PFSK-1 (cell line): ENCODE data around the gene TADA1.

Source experiments
- FOXP2 ChIP-seq: optimal IDR thresholded peaks from 2 replicates; pipeline ENCODE3; 2011; ENCODE audit warnings: borderline replicate concordance, control low read depth, inconsistent platforms; ENCODE audit not compliant: insufficient read depth; ENCODE audit errors: extremely low read length, extremely low read depth
- POLR2AphosphoS5 ChIP-seq: IDR thresholded peaks from 2 replicates; pipeline ENCODE4 v1.6.1; 2012; ENCODE audit warnings: low read depth, mild to moderate bottlenecking, control low read depth, low read length, moderate library complexity
- SIN3A ChIP-seq: IDR thresholded peaks from 2 replicates; pipeline ENCODE4 v1.6.1; 2012; ENCODE audit warnings: mild to moderate bottlenecking, low read length, moderate library complexity, borderline replicate concordance; ENCODE audit not compliant: insufficient read depth
- TAF1 ChIP-seq: IDR thresholded peaks from 2 replicates; pipeline ENCODE4 v1.6.1; 2012; ENCODE audit warnings: low read length, control low read depth, borderline replicate concordance; ENCODE audit not compliant: insufficient read depth
- TF ChIP-seq, protein P1 (sequence below), 2 experiments: IDR thresholded peaks; 2 replicates each; pipeline versions ENCODE4 v1.6.1 to v1.8.0; 2011 to 2012; ENCODE audit warnings: low read depth in 2 of 2, low read length in 2 of 2, control low read depth in 1 of 2, inconsistent platforms in 1 of 2, mild to moderate bottlenecking in 1 of 2, moderate library complexity in 1 of 2; ENCODE audit not compliant: insufficient read depth in 1 of 2

TADA1 gene

DNA sequence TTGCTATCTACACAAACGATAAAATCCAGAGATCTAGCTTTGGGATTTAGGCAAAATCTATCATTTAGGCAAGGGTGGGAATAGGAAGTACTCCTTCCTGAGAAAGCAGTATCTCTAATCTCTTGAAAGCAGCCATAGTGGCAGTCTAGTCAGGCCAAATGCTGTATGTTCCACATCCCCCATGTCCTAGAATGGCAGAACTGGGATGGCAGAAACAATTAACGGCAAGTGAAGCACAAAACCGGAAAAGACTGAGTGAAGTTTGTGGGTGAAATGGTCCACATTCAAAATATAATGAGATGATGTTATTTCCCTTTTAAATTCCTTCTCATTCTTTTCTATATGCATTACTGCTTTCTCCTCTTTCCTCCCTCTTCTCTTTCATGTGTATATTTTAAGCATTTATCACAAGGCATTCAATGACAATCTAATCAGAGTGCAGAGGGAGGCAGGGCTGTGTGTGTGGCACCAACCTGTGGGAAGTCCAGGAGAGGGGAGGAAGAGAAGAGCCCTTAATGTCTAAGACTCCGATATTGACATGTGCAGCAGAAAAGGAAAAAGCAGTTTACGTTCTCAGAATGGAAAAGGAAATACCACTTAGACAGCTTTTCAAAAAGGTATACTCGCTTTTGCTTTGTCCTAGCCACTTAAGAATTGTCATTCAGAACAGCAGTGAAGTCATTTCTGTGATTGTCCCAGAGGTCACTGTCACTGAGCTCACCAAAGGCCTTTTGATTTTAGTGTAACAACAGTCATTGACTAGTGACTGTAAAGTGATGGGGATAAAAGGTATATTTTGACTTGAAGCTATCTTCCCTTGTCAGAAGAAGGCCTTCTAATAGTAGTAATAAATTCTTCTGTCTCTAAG lies 42.3 kb upstream of the TADA1 start:
- TF ChIP-seq, protein P1, sequence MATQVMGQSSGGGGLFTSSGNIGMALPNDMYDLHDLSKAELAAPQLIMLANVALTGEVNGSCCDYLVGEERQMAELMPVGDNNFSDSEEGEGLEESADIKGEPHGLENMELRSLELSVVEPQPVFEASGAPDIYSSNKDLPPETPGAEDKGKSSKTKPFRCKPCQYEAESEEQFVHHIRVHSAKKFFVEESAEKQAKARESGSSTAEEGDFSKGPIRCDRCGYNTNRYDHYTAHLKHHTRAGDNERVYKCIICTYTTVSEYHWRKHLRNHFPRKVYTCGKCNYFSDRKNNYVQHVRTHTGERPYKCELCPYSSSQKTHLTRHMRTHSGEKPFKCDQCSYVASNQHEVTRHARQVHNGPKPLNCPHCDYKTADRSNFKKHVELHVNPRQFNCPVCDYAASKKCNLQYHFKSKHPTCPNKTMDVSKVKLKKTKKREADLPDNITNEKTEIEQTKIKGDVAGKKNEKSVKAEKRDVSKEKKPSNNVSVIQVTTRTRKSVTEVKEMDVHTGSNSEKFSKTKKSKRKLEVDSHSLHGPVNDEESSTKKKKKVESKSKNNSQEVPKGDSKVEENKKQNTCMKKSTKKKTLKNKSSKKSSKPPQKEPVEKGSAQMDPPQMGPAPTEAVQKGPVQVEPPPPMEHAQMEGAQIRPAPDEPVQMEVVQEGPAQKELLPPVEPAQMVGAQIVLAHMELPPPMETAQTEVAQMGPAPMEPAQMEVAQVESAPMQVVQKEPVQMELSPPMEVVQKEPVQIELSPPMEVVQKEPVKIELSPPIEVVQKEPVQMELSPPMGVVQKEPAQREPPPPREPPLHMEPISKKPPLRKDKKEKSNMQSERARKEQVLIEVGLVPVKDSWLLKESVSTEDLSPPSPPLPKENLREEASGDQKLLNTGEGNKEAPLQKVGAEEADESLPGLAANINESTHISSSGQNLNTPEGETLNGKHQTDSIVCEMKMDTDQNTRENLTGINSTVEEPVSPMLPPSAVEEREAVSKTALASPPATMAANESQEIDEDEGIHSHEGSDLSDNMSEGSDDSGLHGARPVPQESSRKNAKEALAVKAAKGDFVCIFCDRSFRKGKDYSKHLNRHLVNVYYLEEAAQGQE (IDR thresholded peaks at IDR 0.05; ENCODE audit: insufficient read depth in 1 of 2, low read depth in 2 of 2, low read length in 2 of 2): no peak
- TF ChIP-seq TAF1: no peak
- no peak for TF ChIP-seq SIN3A
- TF ChIP-seq POLR2AphosphoS5: no peak
- no peak for TF ChIP-seq FOXP2

DNA sequence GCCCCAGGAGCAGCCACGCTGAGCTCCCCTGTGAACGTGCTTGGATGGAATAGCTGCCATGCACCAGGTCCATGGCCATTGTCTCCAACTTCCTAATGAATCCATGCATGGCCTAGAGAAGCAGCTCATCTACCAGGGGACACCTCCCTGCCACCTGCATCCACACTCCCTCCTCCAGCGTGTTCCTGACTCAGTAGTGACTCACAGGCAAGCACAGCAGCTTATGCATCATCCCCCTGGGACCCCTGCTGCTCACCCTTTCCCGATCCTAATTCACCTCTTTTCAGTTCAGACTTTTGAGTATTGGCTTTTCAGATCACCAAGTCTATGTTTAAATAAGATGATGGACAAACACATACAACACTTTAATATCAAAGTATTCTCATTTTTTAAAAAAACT lies 39.9 kb upstream of the TADA1 start:
- no peak for TF ChIP-seq POLR2AphosphoS5
- TF ChIP-seq TAF1: no peak
- TF ChIP-seq, protein P1 (IDR thresholded peaks at IDR 0.05; ENCODE audit: insufficient read depth in 1 of 2, low read depth in 2 of 2, low read length in 2 of 2): no peak
- no peak for TF ChIP-seq SIN3A
- no peak for TF ChIP-seq FOXP2

DNA sequence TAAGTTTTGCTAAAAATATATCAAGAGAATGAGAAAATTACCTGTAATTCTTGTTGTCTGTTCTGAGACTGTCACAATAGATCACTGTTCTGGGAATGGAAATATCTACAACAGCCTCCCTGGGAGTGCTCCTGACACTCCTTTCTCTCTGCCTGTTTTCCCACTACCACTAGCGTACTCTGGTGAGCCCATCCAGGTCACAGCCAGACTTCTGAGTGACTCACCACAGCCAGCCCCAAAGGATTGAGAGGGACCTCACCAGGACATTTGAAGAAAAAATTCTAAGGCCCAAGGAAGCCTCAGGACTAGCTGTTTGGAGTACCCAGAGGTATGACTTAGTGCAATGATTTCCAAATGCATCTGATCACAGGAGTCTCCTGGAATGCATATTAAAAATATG lies 39.0 kb upstream of the TADA1 start:
- TF ChIP-seq FOXP2: no peak
- TF ChIP-seq, protein P1 (IDR thresholded peaks at IDR 0.05; ENCODE audit: insufficient read depth in 1 of 2, low read depth in 2 of 2, low read length in 2 of 2): no peak
- TF ChIP-seq TAF1: no peak
- no peak for TF ChIP-seq POLR2AphosphoS5
- TF ChIP-seq SIN3A: no peak

DNA sequence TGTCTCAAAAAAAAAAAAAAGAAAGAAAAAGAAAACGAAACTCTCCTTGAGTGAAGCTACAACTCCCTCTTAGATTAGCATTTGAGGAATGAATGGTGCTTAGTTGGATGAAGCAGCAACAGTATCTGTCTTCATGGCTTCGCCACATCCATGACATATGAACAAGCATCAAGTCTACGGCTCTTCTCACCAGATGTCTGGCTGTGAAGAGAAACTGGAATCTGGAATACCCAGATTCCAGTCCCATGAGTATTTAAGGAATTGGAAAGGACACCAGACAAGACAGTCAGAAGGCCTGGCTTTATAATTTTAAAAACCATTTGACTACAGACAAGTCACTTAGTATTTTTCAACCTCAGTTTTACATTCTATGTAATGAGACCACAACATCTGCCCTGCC lies 38.0 kb upstream of the TADA1 start:
- TF ChIP-seq TAF1: no peak
- no peak for TF ChIP-seq SIN3A
- TF ChIP-seq POLR2AphosphoS5: no peak
- TF ChIP-seq, protein P1 (IDR thresholded peaks at IDR 0.05; ENCODE audit: insufficient read depth in 1 of 2, low read depth in 2 of 2, low read length in 2 of 2): no peak
- TF ChIP-seq FOXP2: no peak
